SK-N-MC (cell line): Measurements from ENCODE around the gene XXYLT1.

ENCODE experiments used
- EZH2 ChIP-seq: fragments of 200-600 bp; sonication (generic); IDR thresholded peaks from one replicate; pipeline ENCODE4 v1.6.1; 2017; ENCODE audit warnings: antibody characterized with exemption
- FOXP2 ChIP-seq: optimal IDR thresholded peaks from 2 replicates; pipeline ENCODE3; 2011; ENCODE audit warnings: mild to moderate bottlenecking, moderate library complexity; ENCODE audit not compliant: insufficient read depth; ENCODE audit errors: extremely low read length, control extremely low read depth
- POLR2AphosphoS5 ChIP-seq: IDR thresholded peaks from 2 replicates; pipeline ENCODE4 v1.6.1; 2012; ENCODE audit warnings: mild to moderate bottlenecking, low read depth, low read length, borderline replicate concordance

DNA sequence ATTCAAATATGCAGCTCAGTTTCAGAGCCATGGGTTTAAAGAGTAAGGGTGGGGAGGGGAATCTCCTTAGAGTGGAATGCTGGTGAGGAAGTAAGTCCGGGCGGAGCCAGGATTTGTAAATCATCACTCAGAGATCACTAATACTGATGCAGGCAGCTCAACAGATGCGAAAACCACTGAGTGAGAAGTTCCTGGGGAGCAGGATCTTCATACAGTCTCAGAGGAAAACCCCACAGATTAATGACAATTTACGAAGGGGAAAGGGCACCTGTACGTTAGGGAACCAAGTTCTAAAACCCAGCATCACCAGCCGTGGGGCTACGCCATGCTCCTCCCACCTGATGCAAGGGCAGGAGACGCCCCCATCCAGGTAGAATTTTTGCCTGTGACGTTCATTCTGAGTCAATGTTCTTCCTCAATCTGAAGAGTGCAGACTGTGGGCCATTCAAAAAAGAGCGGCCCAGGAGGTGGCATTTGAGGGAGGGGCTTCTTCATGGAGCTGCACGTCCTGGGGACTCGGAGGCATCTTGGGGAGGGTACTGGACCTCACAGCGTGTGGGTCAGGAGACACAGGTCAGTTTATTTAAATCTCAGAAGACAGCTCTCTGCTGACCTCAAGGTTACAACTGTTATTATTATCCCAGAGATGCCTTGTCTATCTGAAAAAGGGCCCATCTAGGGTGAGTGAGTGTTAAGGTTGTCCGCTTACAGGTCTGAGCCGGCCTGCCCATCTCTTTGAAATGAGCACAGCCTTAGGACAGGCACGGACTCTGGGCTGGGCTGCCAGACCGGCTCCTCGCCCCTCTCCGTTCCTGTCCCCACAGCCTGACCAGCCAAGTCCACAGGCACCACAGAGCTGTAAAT, 228.0 kb downstream of the XXYLT1 start:
- no peak for TF ChIP-seq EZH2
- TF ChIP-seq POLR2AphosphoS5: no peak
- TF ChIP-seq FOXP2: no peak
